Measurements from ENCODE around the gene NACC2. TPM values are rescaled to one million over a fixed set of nuclear protein-coding genes. Genes with fewer than 3 reads are reported as not detected.

Gene NACC2
- polyA plus RNA-seq, 1 of the 3 experiments (the other 2 are of a cell fraction), result 22.1 TPM

DNA sequence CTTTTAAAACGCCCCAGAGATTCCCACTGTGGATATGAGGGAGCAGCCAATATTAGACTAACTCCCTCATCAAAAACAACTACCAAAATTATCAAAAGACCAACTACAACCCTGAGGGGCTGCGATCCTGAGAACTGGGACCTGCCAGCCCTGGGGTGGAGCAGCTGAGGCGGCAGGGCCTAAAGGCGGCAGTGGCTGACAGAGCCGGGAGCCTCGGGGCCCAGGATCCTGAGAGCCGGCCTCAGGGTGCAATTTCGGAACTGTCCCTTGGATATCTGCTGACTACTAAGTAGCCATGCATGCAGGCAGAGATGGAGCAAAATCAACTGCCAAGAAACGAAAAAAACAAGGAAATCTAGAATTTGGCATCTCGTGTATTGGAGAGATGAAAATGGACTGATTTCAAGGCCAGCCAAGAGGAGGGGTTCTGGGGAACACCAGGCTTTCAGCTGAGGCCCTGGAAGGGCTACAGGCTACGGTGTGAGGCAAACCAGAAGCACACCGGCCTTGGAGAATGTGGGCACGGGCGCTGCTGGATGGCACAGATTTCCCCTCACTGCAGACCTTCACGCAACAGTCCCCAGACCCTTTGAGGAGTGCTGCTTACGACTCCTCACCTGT is 70.3 kb downstream of the NACC2 start (continued):
- TF ChIP-seq NFIC (IDR thresholded peaks at IDR 0.05; ENCODE audit: borderline replicate concordance) (no peak), MEF2A (IDR thresholded peaks at IDR 0.05; ENCODE audit: borderline replicate concordance, low read depth) (no peak), EP300 (IDR thresholded peaks at IDR 0.05; ENCODE audit: borderline replicate concordance in 1 of 2, low read depth in 1 of 2, low read length in 1 of 2) (no peak), RCOR1 (IDR thresholded peaks at IDR 0.05; ENCODE audit: low read length) (no peak), FOSL2 (IDR thresholded peaks at IDR 0.05; ENCODE audit: borderline replicate concordance, low read depth) (no peak)

DNA sequence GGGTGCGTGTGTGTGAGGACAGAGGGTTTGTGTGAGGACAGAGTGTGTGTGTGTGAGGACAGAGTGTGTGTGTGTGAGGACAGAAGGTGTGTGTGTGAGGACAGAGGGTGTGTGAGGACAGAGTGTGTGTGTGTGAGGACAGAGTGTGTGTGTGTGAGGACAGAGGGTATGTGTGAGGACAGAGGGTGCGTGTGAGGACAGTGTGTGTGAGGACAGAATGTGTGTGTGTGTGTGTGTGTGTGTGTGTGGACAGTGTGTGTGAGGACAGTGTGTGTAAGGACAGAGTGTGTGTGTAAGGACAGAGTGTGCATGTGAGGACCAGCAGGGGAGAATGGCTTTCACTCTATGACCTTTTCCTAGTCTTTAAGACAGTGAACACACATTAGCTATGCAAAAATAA is 70.8 kb downstream of the NACC2 start:
- ChIA-PET POLR2A (no interaction called here), CTCF (no interaction called here)
- H3K79me2 ChIP-seq (ENCODE audit: insufficient read depth), result peaks cover 76% of the 10 kb centered on the region

DNA sequence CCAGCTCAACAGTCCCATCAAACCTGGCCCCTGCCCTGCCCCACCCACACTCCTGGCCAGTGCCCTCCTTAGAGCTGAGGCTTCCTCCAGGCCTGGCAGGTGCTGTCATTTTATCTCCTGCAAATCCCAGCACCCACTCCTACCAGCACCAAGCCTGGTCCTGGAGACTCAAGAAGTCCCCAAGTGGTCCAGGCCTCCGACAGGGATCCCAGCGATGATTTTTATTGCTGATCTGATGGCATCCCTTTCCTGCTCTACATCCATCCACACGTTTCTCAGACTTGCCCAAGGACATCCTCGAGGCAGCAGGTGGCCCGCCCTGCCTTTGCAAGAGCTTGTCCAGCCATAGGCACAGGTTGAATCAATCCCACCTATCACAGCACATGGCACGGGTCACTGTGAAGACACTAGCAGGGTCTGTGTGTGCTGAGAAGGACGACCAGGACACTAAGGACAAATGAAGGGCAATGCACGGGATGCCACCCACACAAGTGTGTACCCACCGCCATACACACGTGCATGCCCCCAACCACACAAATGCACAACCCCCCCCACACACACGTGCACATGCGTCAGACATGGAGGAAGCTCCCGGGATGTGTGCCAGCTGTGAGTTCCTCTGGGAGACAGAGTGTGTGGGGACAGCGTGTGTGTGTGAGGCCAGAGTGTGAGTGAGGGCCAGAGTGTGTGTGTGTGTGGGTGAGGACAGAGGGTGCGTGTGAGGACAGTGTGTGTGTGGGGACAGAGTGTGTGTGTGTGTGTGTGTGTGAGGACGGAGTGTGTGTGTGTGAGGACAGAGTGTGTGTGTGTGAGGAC is 71.5 kb downstream of the NACC2 start:
- 88% methylated on average over 11 of the region's 16 CpGs for WGBS (ENCODE audit: low lambda C conversion rate)
- CTCF ChIA-PET, result no interaction called here
- Histone ChIP-seq H3K36me3 (replicated peaks in 1 of 2; ENCODE audit: control insufficient read depth in 1 of 2, insufficient read depth in 2 of 2, low read length in 1 of 2) (peaks cover 0 to 1% of the 10 kb centered on the region in 2 experiments), H3K4me1 (ENCODE audit: control insufficient read depth in 1 of 2, insufficient read depth in 2 of 2, low read depth in 1 of 2, low read length in 1 of 2) (peaks cover 0 to 17% of the 10 kb centered on the region in 2 experiments; a peak in 1 of 4 replicates), H3K9me2 (no peaks in the 10 kb centered on the region), H3K9me3 (no peaks in the 10 kb centered on the region), H3F3A (replicated peaks; ENCODE audit: insufficient read depth) (peaks cover 5% of the 10 kb centered on the region), H3K79me2 (ENCODE audit: insufficient read depth) (peaks cover 79% of the 10 kb centered on the region), H3K27ac (ENCODE audit: low read depth in 2 of 2, low read length in 1 of 2) (no peak overlapping the region), H2AFZ (ENCODE audit: low read depth) (no peak overlapping the region), H3K9ac (no peak overlapping the region), H4K20me1 (ENCODE audit: insufficient read depth) (peaks cover 77% of the 10 kb centered on the region), H3K4me2 (no peak overlapping the region), H3K27me3 (ENCODE audit: insufficient read depth) (no peaks in the 10 kb centered on the region), H3K4me3 (ENCODE audit: low read depth in 2 of 2, low read length in 1 of 2) (no peak overlapping the region)
- POLR2A ChIA-PET, result no interaction called here
- peak; percentile 41 for DNase-seq
- TF ChIP-seq RFX5 (IDR thresholded peaks at IDR 0.05; ENCODE audit: low read length) (no peak), ELF1 (IDR thresholded peaks at IDR 0.05) (no peak), TAF1 (IDR thresholded peaks at IDR 0.05; ENCODE audit: borderline replicate concordance, low read depth, low read length) (no peak), FOXJ3 (CRISPR knock-in tag; IDR thresholded peaks at IDR 0.05) (no peak), FOSL2 (IDR thresholded peaks at IDR 0.05; ENCODE audit: borderline replicate concordance, low read depth) (no peak), MXI1 (IDR thresholded peaks at IDR 0.05; ENCODE audit: low read depth, low read length) (no peak), TEAD4 (IDR thresholded peaks at IDR 0.05; ENCODE audit: borderline replicate concordance, insufficient read depth) (no peak), SIN3A (IDR thresholded peaks at IDR 0.05; ENCODE audit: borderline replicate concordance, low read depth, low read length) (no peak)
- TF ChIP-seq, protein P1, sequence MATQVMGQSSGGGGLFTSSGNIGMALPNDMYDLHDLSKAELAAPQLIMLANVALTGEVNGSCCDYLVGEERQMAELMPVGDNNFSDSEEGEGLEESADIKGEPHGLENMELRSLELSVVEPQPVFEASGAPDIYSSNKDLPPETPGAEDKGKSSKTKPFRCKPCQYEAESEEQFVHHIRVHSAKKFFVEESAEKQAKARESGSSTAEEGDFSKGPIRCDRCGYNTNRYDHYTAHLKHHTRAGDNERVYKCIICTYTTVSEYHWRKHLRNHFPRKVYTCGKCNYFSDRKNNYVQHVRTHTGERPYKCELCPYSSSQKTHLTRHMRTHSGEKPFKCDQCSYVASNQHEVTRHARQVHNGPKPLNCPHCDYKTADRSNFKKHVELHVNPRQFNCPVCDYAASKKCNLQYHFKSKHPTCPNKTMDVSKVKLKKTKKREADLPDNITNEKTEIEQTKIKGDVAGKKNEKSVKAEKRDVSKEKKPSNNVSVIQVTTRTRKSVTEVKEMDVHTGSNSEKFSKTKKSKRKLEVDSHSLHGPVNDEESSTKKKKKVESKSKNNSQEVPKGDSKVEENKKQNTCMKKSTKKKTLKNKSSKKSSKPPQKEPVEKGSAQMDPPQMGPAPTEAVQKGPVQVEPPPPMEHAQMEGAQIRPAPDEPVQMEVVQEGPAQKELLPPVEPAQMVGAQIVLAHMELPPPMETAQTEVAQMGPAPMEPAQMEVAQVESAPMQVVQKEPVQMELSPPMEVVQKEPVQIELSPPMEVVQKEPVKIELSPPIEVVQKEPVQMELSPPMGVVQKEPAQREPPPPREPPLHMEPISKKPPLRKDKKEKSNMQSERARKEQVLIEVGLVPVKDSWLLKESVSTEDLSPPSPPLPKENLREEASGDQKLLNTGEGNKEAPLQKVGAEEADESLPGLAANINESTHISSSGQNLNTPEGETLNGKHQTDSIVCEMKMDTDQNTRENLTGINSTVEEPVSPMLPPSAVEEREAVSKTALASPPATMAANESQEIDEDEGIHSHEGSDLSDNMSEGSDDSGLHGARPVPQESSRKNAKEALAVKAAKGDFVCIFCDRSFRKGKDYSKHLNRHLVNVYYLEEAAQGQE (IDR thresholded peaks at IDR 0.05; ENCODE audit: low read depth, low read length), result no peak
- TF ChIP-seq, protein P2, sequence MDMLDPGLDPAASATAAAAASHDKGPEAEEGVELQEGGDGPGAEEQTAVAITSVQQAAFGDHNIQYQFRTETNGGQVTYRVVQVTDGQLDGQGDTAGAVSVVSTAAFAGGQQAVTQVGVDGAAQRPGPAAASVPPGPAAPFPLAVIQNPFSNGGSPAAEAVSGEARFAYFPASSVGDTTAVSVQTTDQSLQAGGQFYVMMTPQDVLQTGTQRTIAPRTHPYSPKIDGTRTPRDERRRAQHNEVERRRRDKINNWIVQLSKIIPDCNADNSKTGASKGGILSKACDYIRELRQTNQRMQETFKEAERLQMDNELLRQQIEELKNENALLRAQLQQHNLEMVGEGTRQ (IDR thresholded peaks at IDR 0.05; ENCODE audit: borderline replicate concordance, low read depth, low read length), result no peak
- TF ChIP-seq, protein P3, sequence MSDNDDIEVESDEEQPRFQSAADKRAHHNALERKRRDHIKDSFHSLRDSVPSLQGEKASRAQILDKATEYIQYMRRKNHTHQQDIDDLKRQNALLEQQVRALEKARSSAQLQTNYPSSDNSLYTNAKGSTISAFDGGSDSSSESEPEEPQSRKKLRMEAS (IDR thresholded peaks at IDR 0.05; ENCODE audit: low read depth), result no peak
- TF ChIP-seq, protein P4, sequence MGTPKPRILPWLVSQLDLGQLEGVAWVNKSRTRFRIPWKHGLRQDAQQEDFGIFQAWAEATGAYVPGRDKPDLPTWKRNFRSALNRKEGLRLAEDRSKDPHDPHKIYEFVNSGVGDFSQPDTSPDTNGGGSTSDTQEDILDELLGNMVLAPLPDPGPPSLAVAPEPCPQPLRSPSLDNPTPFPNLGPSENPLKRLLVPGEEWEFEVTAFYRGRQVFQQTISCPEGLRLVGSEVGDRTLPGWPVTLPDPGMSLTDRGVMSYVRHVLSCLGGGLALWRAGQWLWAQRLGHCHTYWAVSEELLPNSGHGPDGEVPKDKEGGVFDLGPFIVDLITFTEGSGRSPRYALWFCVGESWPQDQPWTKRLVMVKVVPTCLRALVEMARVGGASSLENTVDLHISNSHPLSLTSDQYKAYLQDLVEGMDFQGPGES (IDR thresholded peaks at IDR 0.05; ENCODE audit: low read depth, low read length), result no peak

More for the DNA sequence above, 70.8 kb downstream of the NACC2 start:
- no peak for DNase-seq
- Histone ChIP-seq H3K4me2 (no peak overlapping the region), H3K36me3 (replicated peaks in 1 of 2; ENCODE audit: control insufficient read depth in 1 of 2, insufficient read depth in 2 of 2, low read length in 1 of 2) (peaks cover 0 to 7% of the 10 kb centered on the region in 2 experiments), H3K9me2 (no peaks in the 10 kb centered on the region), H3K9me3 (no peaks in the 10 kb centered on the region), H3K4me1 (ENCODE audit: control insufficient read depth in 1 of 2, insufficient read depth in 2 of 2, low read depth in 1 of 2, low read length in 1 of 2) (peaks cover 0 to 17% of the 10 kb centered on the region in 2 experiments; a peak in 1 of 4 replicates), H2AFZ (ENCODE audit: low read depth) (no peak overlapping the region), H3F3A (replicated peaks; ENCODE audit: insufficient read depth) (peaks cover 5% of the 10 kb centered on the region), H3K27me3 (ENCODE audit: insufficient read depth) (no peaks in the 10 kb centered on the region), H3K4me3 (ENCODE audit: low read depth in 2 of 2, low read length in 1 of 2) (no peak overlapping the region), H4K20me1 (ENCODE audit: insufficient read depth) (peaks cover 75% of the 10 kb centered on the region), H3K27ac (ENCODE audit: low read depth in 2 of 2, low read length in 1 of 2) (no peak overlapping the region), H3K9ac (no peak overlapping the region)
- WGBS (ENCODE audit: low lambda C conversion rate), result 89% methylated on average over 2 of the region's 2 CpGs
- TF ChIP-seq TCF12 (IDR thresholded peaks at IDR 0.05), result no peak
